ENCODE results near the gene RABEPK.
"Not testable (repeated sequence)": the region's sequence is repeated elsewhere in the genome, so short reads cannot be mapped to it uniquely, and the experiment has no call there.

The RABEPK gene

DNA sequence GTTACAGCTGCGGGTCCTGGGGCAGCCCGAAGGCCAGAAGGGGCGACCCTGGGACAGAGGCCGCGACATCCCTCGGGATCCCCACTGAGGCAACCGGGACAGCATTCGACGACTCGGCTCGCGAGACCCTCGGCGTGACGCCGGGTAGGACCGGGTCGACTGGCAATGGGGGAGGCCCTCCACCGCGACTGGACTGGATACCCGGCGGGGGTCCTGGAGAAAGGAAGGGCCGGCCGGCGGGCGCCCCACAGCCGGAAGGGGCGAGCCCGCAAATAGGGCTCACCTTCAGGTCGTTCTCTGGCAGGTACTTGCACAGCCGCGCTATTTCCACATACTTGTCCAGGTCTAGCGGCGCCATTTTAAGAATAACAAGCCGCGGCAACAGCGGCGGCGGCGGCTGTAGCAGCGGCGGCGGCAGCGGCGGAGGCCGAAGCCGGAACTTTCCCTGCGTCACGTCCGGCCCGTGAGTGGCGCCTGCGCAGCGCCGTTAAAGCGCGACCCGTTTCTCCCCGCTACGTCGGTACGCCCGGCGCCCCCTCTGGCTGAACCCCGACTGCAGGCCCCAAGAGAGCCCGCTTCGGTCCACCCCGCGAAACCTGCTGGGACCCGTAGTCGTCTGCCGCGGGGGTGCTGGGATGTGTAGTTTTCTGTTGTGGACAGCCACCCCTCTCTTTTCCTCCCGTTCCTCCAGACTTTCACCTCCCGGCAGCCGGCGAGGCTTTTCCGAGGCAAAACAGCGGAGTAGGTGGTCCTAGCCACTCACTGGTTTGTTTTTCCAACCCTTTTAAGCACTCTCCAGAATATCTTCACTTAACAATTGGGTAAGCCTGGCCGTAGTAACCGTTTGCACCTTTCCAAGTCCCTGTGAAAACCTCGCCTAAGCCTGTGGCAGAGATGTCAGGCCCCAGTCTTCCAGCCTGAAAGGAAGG lies 10.7 kb upstream of the RABEPK start, which contains the start of gene PPP6C:
Gene PPP6C (minus strand): TSS at position 443 of the 929 bp plus-strand sequence. CDS start 85 bp downstream, at position 358.
- peak; percentile 96 to 98 for DNase-seq
- no peaks in the 10 kb centered on the region for H3K36me3 ChIP-seq
- no peaks in the 10 kb centered on the region for H3K27me3 ChIP-seq
- H3K4me1 ChIP-seq, result peaks cover 0 to 51% (median 42%) of the 10 kb centered on the region in 4 donors
- intact Hi-C loops (cut with DNase I; ENCODE audit: low total_unique reads), result no loop called here
- H3K4me3 ChIP-seq, result peak within 1 kb of the TSS; percentile 85 to 87
- TF ChIP-seq, protein P1, sequence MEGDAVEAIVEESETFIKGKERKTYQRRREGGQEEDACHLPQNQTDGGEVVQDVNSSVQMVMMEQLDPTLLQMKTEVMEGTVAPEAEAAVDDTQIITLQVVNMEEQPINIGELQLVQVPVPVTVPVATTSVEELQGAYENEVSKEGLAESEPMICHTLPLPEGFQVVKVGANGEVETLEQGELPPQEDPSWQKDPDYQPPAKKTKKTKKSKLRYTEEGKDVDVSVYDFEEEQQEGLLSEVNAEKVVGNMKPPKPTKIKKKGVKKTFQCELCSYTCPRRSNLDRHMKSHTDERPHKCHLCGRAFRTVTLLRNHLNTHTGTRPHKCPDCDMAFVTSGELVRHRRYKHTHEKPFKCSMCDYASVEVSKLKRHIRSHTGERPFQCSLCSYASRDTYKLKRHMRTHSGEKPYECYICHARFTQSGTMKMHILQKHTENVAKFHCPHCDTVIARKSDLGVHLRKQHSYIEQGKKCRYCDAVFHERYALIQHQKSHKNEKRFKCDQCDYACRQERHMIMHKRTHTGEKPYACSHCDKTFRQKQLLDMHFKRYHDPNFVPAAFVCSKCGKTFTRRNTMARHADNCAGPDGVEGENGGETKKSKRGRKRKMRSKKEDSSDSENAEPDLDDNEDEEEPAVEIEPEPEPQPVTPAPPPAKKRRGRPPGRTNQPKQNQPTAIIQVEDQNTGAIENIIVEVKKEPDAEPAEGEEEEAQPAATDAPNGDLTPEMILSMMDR (IDR thresholded peaks at IDR 0.05), result peak; percentile 59 to 61
- no peaks in the 10 kb centered on the region for H3K9me3 ChIP-seq
- H3K27ac ChIP-seq, result peak within 1 kb of the TSS; percentile 94 to 96

DNA sequence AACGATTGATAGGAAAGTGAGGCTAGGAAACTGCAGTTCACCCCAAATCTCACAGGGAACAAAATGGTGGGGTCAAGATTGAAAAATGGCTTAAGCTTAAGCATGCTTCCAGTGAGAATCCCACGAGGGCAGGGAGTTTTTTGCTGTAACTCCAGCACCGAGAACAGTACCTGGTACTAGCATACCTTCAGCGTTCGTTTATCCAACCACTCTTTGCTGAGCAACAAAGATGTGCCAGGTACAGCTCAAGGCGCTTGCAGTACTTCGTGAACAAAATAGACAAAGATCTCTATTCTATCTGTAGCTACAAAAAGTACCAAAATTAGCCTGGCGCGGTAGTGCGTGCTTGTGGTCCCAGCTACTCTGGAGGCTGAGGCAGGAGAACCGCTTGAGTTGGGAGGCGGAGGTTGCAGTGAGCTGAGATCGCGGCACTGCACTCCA lies 10.0 kb upstream of the RABEPK start:
- peak overlapping the region; percentile 85 to 87 for H3K4me3 ChIP-seq
- H3K27ac ChIP-seq, result peak overlapping the region; percentile 94 to 96
- H3K9me3 ChIP-seq, result no peaks in the 10 kb centered on the region
- DNase-seq, result no peak
- no peaks in the 10 kb centered on the region for H3K36me3 ChIP-seq
- TF ChIP-seq, protein P1 (IDR thresholded peaks at IDR 0.05), result no peak
- intact Hi-C loops (cut with DNase I; ENCODE audit: low total_unique reads), result no loop called here
- no peaks in the 10 kb centered on the region for H3K27me3 ChIP-seq
- H3K4me1 ChIP-seq, result peaks cover 0 to 44% (median 37%) of the 10 kb centered on the region in 4 donors

DNA sequence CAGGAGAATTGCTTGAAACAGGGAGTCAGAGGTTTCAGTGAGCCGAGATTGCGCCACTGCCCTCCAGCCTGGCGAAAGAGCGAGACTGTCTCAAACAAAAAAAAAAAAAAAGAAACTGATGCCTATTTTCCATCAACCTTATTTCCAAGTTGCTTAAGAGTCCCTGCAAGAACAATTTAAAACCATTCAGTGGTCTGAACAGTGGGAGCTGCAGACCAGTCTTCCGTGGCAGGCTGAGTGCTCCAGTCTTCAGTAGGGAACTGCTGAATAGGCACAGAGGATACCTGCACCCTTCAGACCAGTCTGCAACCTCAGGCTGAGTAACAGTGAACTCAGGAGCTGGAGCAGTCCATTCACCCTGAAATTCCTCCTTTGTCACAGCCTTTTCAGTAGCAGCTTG lies 5.9 kb upstream of the RABEPK start:
- H3K27ac ChIP-seq; intact Hi-C loops (cut with DNase I; ENCODE audit: low total_unique reads); DNase-seq; H3K4me3 ChIP-seq; H3K9me3 ChIP-seq; H3K27me3 ChIP-seq; H3K36me3 ChIP-seq: not testable (repeated sequence)
- peaks cover 0 to 12% (median 8%) of the 10 kb centered on the region in 4 donors for H3K4me1 ChIP-seq

DNA sequence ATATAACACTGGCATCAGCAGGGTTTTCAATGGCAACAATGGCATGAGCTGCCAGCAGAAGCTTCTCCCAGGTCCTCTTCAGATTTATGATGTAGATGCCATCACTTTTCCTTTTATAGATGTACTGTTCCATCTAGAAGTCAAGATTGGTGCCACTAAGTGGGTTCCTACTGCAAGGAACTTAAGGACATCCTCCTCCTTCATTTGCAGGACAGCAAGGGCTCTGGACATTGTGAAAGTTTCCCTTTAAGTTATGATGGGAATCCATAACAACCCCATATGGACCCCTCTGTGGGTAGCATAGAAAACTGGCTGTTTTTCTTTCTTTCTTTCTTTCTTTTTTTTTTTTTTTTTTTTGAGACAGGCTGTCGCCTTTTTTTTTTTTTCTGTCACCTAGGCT lies 4.8 kb upstream of the RABEPK start:
- H3K9me3 ChIP-seq; intact Hi-C loops (cut with DNase I; ENCODE audit: low total_unique reads); DNase-seq; H3K4me3 ChIP-seq; H3K27ac ChIP-seq; H3K27me3 ChIP-seq; H3K36me3 ChIP-seq; H3K4me1 ChIP-seq: not testable (repeated sequence)

DNA sequence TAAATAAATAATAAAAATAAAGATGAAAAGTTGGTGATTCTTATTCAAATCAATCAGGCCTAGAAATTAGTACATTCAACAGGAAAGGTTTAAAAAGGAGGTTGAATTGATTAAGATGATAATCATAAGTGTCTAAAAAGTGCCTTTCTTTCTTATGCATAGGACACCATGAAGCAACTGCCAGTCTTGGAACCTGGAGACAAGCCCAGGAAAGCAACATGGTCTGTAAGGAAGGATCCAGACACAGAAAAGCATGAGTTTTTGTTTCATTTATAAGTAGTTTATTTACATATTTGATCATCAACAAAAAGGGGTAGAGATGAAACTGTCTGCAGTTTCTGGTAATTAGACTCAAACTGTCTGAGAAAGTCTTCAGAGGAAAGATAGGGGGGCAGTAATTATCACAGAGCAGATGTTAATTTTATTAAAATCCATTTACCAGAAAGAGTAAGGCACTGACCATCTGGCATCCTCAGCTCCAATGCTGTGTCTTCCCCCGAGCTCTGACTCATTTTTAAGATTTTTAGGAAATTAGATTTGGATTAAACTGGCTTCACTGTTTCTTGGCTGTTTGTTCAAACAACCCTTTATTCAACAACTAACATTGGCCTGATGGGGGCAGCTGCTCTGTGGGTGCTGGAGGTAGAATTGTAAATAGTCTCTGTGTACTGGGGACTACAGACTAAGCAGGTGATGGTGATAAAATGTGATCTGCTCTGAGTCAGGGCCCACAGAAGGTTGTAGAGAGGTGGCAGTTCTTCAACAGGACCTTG lies 2.7 kb downstream of the RABEPK start:
- peaks cover 0 to 11% (median 8%) of the 10 kb centered on the region in 4 donors for H3K4me1 ChIP-seq
- H3K27ac ChIP-seq, result no peak overlapping the region
- H3K4me3 ChIP-seq, result no peak overlapping the region
- intact Hi-C loops (cut with DNase I; ENCODE audit: low total_unique reads), result no loop called here
- peaks cover under 1 to 52% (median 21%) of the 10 kb centered on the region in 3 donors for H3K36me3 ChIP-seq
- no peak for DNase-seq
- H3K27me3 ChIP-seq, result no peaks in the 10 kb centered on the region
- TF ChIP-seq, protein P1 (IDR thresholded peaks at IDR 0.05), result no peak
- H3K9me3 ChIP-seq, result no peaks in the 10 kb centered on the region

DNA sequence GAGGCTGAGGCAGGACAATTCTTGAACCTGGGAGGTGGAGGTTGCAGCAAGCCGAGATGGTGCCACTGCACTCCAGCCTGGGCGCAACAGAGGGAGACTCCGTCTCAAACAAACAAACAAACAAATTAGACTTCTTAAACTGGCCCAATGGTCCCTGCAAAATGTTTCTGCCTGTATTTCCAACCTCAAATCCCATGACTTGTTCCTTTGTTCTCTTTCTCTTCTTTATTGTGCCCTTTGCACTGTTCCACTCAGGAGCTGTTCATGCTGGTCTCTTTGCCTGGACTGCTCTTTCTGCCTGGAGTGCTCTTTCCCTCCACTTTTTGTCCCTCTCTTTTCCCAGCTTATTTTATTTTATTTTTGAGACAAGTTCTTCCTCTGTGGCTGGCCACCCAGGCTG lies 4.1 kb downstream of the RABEPK start:
- peaks cover 11 to 66% (median 35%) of the 10 kb centered on the region in 3 donors for H3K36me3 ChIP-seq
- H3K27me3 ChIP-seq, result no peaks in the 10 kb centered on the region
- H3K4me1 ChIP-seq, result peaks cover 0 to 9% (median 8%) of the 10 kb centered on the region in 4 donors
- intact Hi-C loops (cut with DNase I; ENCODE audit: low total_unique reads), result no loop called here
- TF ChIP-seq, protein P1 (IDR thresholded peaks at IDR 0.05), result no peak
- no peak overlapping the region for H3K4me3 ChIP-seq
- no peaks in the 10 kb centered on the region for H3K9me3 ChIP-seq
- no peak overlapping the region for H3K27ac ChIP-seq
- DNase-seq, result no peak
